ENCODE data around the gene PSPH. TPM values are rescaled to one million over a fixed set of nuclear protein-coding genes. Genes with fewer than 3 reads are reported as not detected.
A peak's percentile ranks its signal among the peaks of the same experiment; 100 is the strongest.

PSPH gene
- polyA plus RNA-seq, 1 of the 3 experiments (the other 2 are of a cell fraction): 50.5 TPM

DNA sequence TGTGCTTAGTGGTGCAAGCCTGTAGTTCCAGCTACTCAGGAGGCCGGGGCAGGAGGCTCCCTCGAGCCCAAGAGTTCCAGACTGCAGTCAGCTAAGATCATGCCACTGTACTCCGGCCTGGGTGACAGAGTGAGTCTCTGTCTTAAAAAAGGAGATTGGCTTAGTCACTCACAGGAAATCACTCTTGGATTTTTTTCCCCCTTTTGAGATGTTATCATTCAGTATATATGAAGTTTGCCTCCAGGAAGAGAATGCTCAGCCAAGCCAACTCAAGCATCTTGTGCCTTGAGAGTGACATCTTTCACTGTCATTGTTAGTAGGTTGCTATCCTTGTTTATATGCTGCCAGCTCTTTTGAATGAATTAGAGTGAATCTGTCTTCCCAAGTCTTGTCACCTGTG, 58.9 kb downstream of the PSPH start:
- TF ChIP-seq FOSL2 (IDR thresholded peaks at IDR 0.05; ENCODE audit: borderline replicate concordance, low read depth) (no peak), PBX3 (IDR thresholded peaks at IDR 0.05) (peak; percentile 53), RAD21 (IDR thresholded peaks at IDR 0.05; ENCODE audit: low read length) (no peak), ELF1 (IDR thresholded peaks at IDR 0.05) (no peak), EP300 (IDR thresholded peaks at IDR 0.05; ENCODE audit: borderline replicate concordance in 1 of 2, low read depth in 1 of 2, low read length in 1 of 2) (no peak)
- Histone ChIP-seq H3K4me1 (ENCODE audit: control insufficient read depth in 1 of 2, insufficient read depth in 2 of 2, low read depth in 1 of 2, low read length in 1 of 2) (peaks cover 0 to 11% of the 10 kb centered on the region in 2 experiments; a peak in 1 of 4 replicates), H2AFZ (ENCODE audit: low read depth) (no peak overlapping the region), H4K20me1 (ENCODE audit: insufficient read depth) (no peaks in the 10 kb centered on the region), H3K9me2 (no peaks in the 10 kb centered on the region), H3K79me2 (ENCODE audit: insufficient read depth) (no peaks in the 10 kb centered on the region), H3F3A (replicated peaks; ENCODE audit: insufficient read depth) (peaks cover 19% of the 10 kb centered on the region), H3K9me3 (no peaks in the 10 kb centered on the region), H3K4me3 (ENCODE audit: low read depth in 2 of 2, low read length in 1 of 2) (no peak overlapping the region), H3K9ac (no peak overlapping the region), H3K4me2 (no peak overlapping the region), H3K36me3 (replicated peaks in 1 of 2; ENCODE audit: control insufficient read depth in 1 of 2, insufficient read depth in 2 of 2, low read length in 1 of 2) (peaks cover 22 to 40% of the 10 kb centered on the region in 2 experiments), H3K27ac (ENCODE audit: low read depth in 2 of 2, low read length in 1 of 2) (peak overlapping the region in 1 of 2 experiments; percentile 25; a peak in 2 of 4 replicates), H3K27me3 (ENCODE audit: insufficient read depth) (no peaks in the 10 kb centered on the region)
- DNase-seq: no peak
- CTCF ChIA-PET: no interaction called here
- 56% methylated on average over 3 of the region's 3 CpGs for WGBS (ENCODE audit: low lambda C conversion rate)
- POLR2A ChIA-PET: no interaction called here

DNA sequence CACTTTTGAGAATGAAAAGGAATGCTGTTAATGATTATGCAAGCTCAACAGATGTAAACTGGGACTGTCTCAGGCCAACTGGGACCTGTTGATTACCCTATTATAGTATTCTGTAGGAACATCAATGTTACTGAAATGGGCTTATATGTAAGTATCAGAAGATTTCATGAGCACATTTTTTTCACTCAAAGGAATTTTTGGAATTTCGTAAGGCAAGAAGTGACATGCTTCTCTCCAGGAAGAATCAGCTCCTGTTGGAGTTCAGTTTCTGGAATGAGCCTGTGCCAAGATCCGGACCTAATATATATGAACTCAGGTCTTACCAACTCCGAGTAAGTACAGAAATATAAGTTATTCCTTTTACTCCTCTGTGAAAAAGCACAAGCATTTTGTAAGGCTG, 67.7 kb downstream of the PSPH start:
- H3K79me2 ChIP-seq (ENCODE audit: insufficient read depth): no peaks in the 10 kb centered on the region

More for the DNA sequence above, 67.7 kb downstream of the PSPH start:
- H3K36me3 ChIP-seq (replicated peaks in 1 of 2; ENCODE audit: control insufficient read depth in 1 of 2, insufficient read depth in 2 of 2, low read length in 1 of 2): peaks cover 57 to 87% of the 10 kb centered on the region in 2 experiments
- peaks cover 1% of the 10 kb centered on the region; the same call in 1 of the 2 replicates for H4K20me1 ChIP-seq (ENCODE audit: insufficient read depth)
- H3K9me2 ChIP-seq: no peaks in the 10 kb centered on the region
- H3K4me3 ChIP-seq (ENCODE audit: low read depth in 2 of 2, low read length in 1 of 2): no peak overlapping the region
- H3K27ac ChIP-seq (ENCODE audit: low read depth in 2 of 2, low read length in 1 of 2): no peak overlapping the region
- 81% methylated on average over 3 of the region's 3 CpGs for WGBS (ENCODE audit: low lambda C conversion rate)
- H3K27me3 ChIP-seq (ENCODE audit: insufficient read depth): no peaks in the 10 kb centered on the region
- ChIA-PET POLR2A (interaction anchor here (1.1 kb wide), 1 partner anchor 51 kb away, joined by 3 read pairs; no protein-coding TSS in a partner anchor), CTCF (interaction anchor here (1.7 kb wide), 1 partner anchor 19 kb away, joined by 10 read pairs; the partner anchor contains the start of gene NIPSNAP2)
- no peaks in the 10 kb centered on the region for H3F3A ChIP-seq (replicated peaks; ENCODE audit: insufficient read depth)
- H2AFZ ChIP-seq (ENCODE audit: low read depth): no peak overlapping the region
- H3K9ac ChIP-seq: no peak overlapping the region
- DNase-seq: no peak
- no peaks in the 10 kb centered on the region for H3K9me3 ChIP-seq
- no peaks in the 10 kb centered on the region for H3K4me1 ChIP-seq (ENCODE audit: control insufficient read depth in 1 of 2, insufficient read depth in 2 of 2, low read depth in 1 of 2, low read length in 1 of 2)
- no peak overlapping the region for H3K4me2 ChIP-seq
- TF ChIP-seq RAD21 (IDR thresholded peaks at IDR 0.05; ENCODE audit: low read length) (no peak), CHD2 (IDR thresholded peaks at IDR 0.05; ENCODE audit: low read length, partially characterized antibody) (no peak), FOXJ3 (CRISPR knock-in tag; IDR thresholded peaks at IDR 0.05) (no peak), TEAD4 (IDR thresholded peaks at IDR 0.05; ENCODE audit: borderline replicate concordance, insufficient read depth) (no peak), TAF1 (IDR thresholded peaks at IDR 0.05; ENCODE audit: borderline replicate concordance, low read depth, low read length) (no peak), EP300 (IDR thresholded peaks at IDR 0.05; ENCODE audit: borderline replicate concordance in 1 of 2, low read depth in 1 of 2, low read length in 1 of 2) (no peak), TCF12 (IDR thresholded peaks at IDR 0.05) (no peak), SIN3A (IDR thresholded peaks at IDR 0.05; ENCODE audit: borderline replicate concordance, low read depth, low read length) (no peak), MAX (IDR thresholded peaks at IDR 0.05; ENCODE audit: low read depth) (no peak), GATA2 (CRISPR knock-in tag; IDR thresholded peaks at IDR 0.05) (no peak), JUND (IDR thresholded peaks at IDR 0.05) (no peak), PBX3 (IDR thresholded peaks at IDR 0.05) (no peak), POLR2AphosphoS5 (IDR thresholded peaks at IDR 0.05; ENCODE audit: low read depth, low read length) (no peak), ELF1 (IDR thresholded peaks at IDR 0.05) (no peak), MEF2A (IDR thresholded peaks at IDR 0.05; ENCODE audit: borderline replicate concordance, low read depth) (no peak), GABPA (IDR thresholded peaks at IDR 0.05; ENCODE audit: low read depth) (no peak), EZH2phosphoT487 (IDR thresholded peaks at IDR 0.05; ENCODE audit: borderline replicate concordance, low read depth) (no peak), RCOR1 (IDR thresholded peaks at IDR 0.05; ENCODE audit: low read length) (no peak)
- TF ChIP-seq, protein P1, sequence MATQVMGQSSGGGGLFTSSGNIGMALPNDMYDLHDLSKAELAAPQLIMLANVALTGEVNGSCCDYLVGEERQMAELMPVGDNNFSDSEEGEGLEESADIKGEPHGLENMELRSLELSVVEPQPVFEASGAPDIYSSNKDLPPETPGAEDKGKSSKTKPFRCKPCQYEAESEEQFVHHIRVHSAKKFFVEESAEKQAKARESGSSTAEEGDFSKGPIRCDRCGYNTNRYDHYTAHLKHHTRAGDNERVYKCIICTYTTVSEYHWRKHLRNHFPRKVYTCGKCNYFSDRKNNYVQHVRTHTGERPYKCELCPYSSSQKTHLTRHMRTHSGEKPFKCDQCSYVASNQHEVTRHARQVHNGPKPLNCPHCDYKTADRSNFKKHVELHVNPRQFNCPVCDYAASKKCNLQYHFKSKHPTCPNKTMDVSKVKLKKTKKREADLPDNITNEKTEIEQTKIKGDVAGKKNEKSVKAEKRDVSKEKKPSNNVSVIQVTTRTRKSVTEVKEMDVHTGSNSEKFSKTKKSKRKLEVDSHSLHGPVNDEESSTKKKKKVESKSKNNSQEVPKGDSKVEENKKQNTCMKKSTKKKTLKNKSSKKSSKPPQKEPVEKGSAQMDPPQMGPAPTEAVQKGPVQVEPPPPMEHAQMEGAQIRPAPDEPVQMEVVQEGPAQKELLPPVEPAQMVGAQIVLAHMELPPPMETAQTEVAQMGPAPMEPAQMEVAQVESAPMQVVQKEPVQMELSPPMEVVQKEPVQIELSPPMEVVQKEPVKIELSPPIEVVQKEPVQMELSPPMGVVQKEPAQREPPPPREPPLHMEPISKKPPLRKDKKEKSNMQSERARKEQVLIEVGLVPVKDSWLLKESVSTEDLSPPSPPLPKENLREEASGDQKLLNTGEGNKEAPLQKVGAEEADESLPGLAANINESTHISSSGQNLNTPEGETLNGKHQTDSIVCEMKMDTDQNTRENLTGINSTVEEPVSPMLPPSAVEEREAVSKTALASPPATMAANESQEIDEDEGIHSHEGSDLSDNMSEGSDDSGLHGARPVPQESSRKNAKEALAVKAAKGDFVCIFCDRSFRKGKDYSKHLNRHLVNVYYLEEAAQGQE (IDR thresholded peaks at IDR 0.05; ENCODE audit: low read depth, low read length): no peak
- TF ChIP-seq, protein P2, sequence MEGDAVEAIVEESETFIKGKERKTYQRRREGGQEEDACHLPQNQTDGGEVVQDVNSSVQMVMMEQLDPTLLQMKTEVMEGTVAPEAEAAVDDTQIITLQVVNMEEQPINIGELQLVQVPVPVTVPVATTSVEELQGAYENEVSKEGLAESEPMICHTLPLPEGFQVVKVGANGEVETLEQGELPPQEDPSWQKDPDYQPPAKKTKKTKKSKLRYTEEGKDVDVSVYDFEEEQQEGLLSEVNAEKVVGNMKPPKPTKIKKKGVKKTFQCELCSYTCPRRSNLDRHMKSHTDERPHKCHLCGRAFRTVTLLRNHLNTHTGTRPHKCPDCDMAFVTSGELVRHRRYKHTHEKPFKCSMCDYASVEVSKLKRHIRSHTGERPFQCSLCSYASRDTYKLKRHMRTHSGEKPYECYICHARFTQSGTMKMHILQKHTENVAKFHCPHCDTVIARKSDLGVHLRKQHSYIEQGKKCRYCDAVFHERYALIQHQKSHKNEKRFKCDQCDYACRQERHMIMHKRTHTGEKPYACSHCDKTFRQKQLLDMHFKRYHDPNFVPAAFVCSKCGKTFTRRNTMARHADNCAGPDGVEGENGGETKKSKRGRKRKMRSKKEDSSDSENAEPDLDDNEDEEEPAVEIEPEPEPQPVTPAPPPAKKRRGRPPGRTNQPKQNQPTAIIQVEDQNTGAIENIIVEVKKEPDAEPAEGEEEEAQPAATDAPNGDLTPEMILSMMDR (IDR thresholded peaks at IDR 0.05): no peak
